Lung (tissue), 12 donors: ENCODE data around the gene GINM1. TPM values are rescaled to one million over a fixed set of nuclear protein-coding genes. Genes with fewer than 3 reads are reported as not detected.

Experiments used
- ATAC-seq: fragments of 200-7000 bp; cut with Tn5 transposase; one replicate; pipeline ENCODE4 v1.9.1; 2020; ENCODE audit warnings: moderate number of reproducible peaks; ENCODE audit not compliant: insufficient read depth, low FRiP score
- DNase-seq, 3 donors: peaks; one replicate each; pipeline ENCODE4 v3.0.0-alpha.2; 2013 to 2017
- H3K27ac ChIP-seq, 2 donors: one replicate each; pipeline ENCODE4 v1.5.1; 2013; ENCODE audit warnings: mild to moderate bottlenecking in 2 of 2, moderate library complexity in 2 of 2, control low read depth in 1 of 2, inconsistent platforms in 1 of 2, low read depth in 1 of 2, low read length in 1 of 2
- H3K27me3 ChIP-seq, 3 donors: one replicate each; pipeline ENCODE4 v1.5.1; 2013; ENCODE audit warnings: low read length in 2 of 3; ENCODE audit not compliant: control insufficient read depth in 3 of 3, insufficient read depth in 3 of 3
- H3K36me3 ChIP-seq, 4 donors: one replicate each; pipeline ENCODE4 v1.5.1; 2013; ENCODE audit warnings: low read length in 4 of 4, mild to moderate bottlenecking in 1 of 4, moderate library complexity in 1 of 4; ENCODE audit not compliant: control insufficient read depth in 4 of 4, insufficient read depth in 4 of 4
- H3K4me1 ChIP-seq, 5 donors: one replicate each; pipeline ENCODE4 v1.5.1; 2013; ENCODE audit warnings: low read length in 5 of 5, mild to moderate bottlenecking in 2 of 5, moderate library complexity in 1 of 5; ENCODE audit not compliant: control insufficient read depth in 5 of 5, insufficient read depth in 5 of 5
- H3K4me3 ChIP-seq: one replicate; pipeline ENCODE4 v1.5.1; 2013; ENCODE audit warnings: mild to moderate bottlenecking, control low read depth, moderate library complexity
- H3K9ac ChIP-seq, 2 donors: one replicate each; pipeline ENCODE4 v1.5.1; 2013; ENCODE audit warnings: low read length in 2 of 2, control low read depth in 1 of 2; ENCODE audit not compliant: insufficient read depth in 1 of 2
- H3K9me3 ChIP-seq, 4 donors: one replicate each; pipeline ENCODE4 v1.5.1; 2013; ENCODE audit warnings: low read length in 3 of 4, mild to moderate bottlenecking in 1 of 4, moderate library complexity in 1 of 4; ENCODE audit not compliant: control insufficient read depth in 4 of 4, insufficient read depth in 3 of 4
- WGBS, 2 donors: extraction: QIAGEN DNeasy Blood & Tissue Kit; methylation state at CpG; one replicate each; pipeline ENCODE4 v1.1.7; 2013; 5-methylcytosine and 5-hydroxymethylcytosine counted together
- polyA plus RNA-seq, 2 donors: library from polyadenylated mRNA; stranded (reverse); fragments of 200-250 nt; gene quantifications; one replicate each; pipeline ENCODE4 v1.2.1, GENCODE V29; 2013
- total RNA-seq, 2 donors: library from RNA; depleted of rRNA in 1 of 2; stranded (reverse); fragments of >200 nt in 1 of 2; gene quantifications; one replicate each; pipeline ENCODE4 v1.2.1, GENCODE V29; 2014 to 2021
- TF ChIP-seq, protein P1 (sequence below): IDR thresholded peaks from 2 replicates; pipeline ENCODE4 v1.5.1; 2012; ENCODE audit warnings: mild to moderate bottlenecking; ENCODE audit errors: control extremely low read depth, extremely low read depth
- donor health status: control.
- donor health status: control.
- donor health status: Bipolar disorder and iron deficiency.
- donor health status: healthy.
- donor health status: DM: yes; HTN: yes; CAD: no.

Gene GINM1
- total and polyA plus RNA-seq, 4 donors, result 32.1 to 62.3 (median 36.1) TPM

GRCh38 chr6:149567945-149568585 is 1.9 kb downstream of the GINM1 start:
- Histone ChIP-seq H3K27ac (no peak overlapping the region), H3K4me1 (peaks cover 0 to 12% (median 4%) of the 10 kb centered on the region in 5 donors), H3K9me3 (no peaks in the 10 kb centered on the region), H3K9ac (no peak overlapping the region), H3K36me3 (peaks cover 0 to 3% (median 0%) of the 10 kb centered on the region in 4 donors), H3K27me3 (no peaks in the 10 kb centered on the region), H3K4me3 (no peak overlapping the region)
- TF ChIP-seq, protein P1, sequence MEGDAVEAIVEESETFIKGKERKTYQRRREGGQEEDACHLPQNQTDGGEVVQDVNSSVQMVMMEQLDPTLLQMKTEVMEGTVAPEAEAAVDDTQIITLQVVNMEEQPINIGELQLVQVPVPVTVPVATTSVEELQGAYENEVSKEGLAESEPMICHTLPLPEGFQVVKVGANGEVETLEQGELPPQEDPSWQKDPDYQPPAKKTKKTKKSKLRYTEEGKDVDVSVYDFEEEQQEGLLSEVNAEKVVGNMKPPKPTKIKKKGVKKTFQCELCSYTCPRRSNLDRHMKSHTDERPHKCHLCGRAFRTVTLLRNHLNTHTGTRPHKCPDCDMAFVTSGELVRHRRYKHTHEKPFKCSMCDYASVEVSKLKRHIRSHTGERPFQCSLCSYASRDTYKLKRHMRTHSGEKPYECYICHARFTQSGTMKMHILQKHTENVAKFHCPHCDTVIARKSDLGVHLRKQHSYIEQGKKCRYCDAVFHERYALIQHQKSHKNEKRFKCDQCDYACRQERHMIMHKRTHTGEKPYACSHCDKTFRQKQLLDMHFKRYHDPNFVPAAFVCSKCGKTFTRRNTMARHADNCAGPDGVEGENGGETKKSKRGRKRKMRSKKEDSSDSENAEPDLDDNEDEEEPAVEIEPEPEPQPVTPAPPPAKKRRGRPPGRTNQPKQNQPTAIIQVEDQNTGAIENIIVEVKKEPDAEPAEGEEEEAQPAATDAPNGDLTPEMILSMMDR, result no peak
- WGBS, 2 donors, result 84 to 89% methylated on average over 7 of the region's 7 CpGs
- ATAC-seq, result no peak
- DNase-seq, result no peak

- Histone ChIP-seq H3K9ac (no peak overlapping the region), H3K36me3 (peaks cover 9 to 24% (median 14%) of the 10 kb centered on the region in 4 donors), H3K27me3 (no peaks in the 10 kb centered on the region), H3K4me3 (no peak overlapping the region), H3K27ac (no peak overlapping the region), H3K4me1 (no peaks in the 10 kb centered on the region), H3K9me3 (no peaks in the 10 kb centered on the region)
- TF ChIP-seq, protein P1, result no peak
- DNase-seq (no peak), ATAC-seq (no peak)
- WGBS, 2 donors, result 97% methylated on average over 5 of the region's 5 CpGs
These were observed 14.7 kb downstream of the GINM1 start for GRCh38 chr6:149580880-149581279.

- no peaks in the 10 kb centered on the region for H3K27me3 ChIP-seq
- no peak overlapping the region for H3K4me3 ChIP-seq
- TF ChIP-seq, protein P1, result no peak
- H3K36me3 ChIP-seq, result peaks cover 9 to 27% (median 18%) of the 10 kb centered on the region in 4 donors
- H3K27ac ChIP-seq, result no peak overlapping the region
- no peak overlapping the region for H3K9ac ChIP-seq
- DNase-seq (no peak), ATAC-seq (no peak)
- WGBS, 2 donors, result 95% methylated on average over 5 of the region's 5 CpGs
- no peaks in the 10 kb centered on the region for H3K4me1 ChIP-seq
- H3K9me3 ChIP-seq, result no peaks in the 10 kb centered on the region
These were observed 15.2 kb downstream of the GINM1 start for GRCh38 chr6:149581349-149581748.

DNA sequence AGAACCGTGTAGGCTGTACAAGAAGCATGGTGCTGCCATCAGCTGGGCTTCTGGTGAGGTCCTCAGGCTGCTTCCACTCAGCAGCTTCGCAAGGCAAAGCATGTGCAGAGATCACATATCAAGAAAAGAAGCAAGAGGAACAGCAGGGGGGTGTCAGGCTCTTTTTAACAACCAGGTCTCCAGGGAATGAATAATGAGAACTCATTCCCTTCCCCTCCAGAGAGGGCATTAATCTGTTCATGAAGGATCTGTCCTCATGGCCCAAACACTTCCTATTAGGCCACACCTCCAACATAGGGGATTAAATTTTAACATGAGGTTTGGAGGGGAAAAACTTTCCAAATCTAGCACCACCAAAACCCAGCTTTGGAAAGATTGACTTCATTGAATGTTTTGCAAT is 20.0 kb downstream of the GINM1 start:
- no peaks in the 10 kb centered on the region for H3K27me3 ChIP-seq
- H3K36me3 ChIP-seq, result peaks cover 15 to 23% (median 19%) of the 10 kb centered on the region in 4 donors
- DNase-seq (no peak), ATAC-seq (no peak)
- no peaks in the 10 kb centered on the region for H3K4me1 ChIP-seq
- no peak overlapping the region for H3K9ac ChIP-seq
- H3K27ac ChIP-seq, result no peak overlapping the region
- 96 to 100% methylated on average over 2 of the region's 2 CpGs for WGBS, 2 donors
- TF ChIP-seq, protein P1, result no peak
- H3K4me3 ChIP-seq, result no peak overlapping the region
- H3K9me3 ChIP-seq, result no peaks in the 10 kb centered on the region
